GM12872 (cell line): ENCODE results near the gene KMT5C.

Experiments used
- TF ChIP-seq, protein P1 (sequence below): IDR thresholded peaks from 3 replicates; pipeline ENCODE4 v1.5.1; 2011; ENCODE audit warnings: low read depth, mild to moderate bottlenecking, low read length, moderate library complexity; ENCODE audit not compliant: insufficient read depth

KMT5C gene

DNA sequence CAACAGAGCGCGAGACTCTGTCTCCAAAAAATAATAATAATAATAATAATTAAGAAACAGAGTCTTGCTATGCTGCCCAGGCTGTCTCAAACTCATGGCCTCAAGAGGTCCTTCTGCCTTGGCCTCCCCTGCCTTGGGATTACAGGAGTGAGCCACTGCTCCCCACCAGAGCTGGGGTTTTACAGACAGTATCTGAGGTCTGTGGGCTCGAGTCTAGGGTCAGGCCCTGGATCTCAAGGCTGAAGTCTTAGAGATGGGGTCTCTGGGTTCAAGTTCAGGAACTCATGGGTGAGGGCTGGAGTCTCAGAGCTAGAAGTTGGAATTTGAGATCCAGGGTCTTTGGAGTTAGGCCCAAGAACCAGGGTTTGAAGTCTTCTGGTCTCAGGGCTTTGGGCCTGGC lies 27.1 kb downstream of the KMT5C start:
- TF ChIP-seq, protein P1, sequence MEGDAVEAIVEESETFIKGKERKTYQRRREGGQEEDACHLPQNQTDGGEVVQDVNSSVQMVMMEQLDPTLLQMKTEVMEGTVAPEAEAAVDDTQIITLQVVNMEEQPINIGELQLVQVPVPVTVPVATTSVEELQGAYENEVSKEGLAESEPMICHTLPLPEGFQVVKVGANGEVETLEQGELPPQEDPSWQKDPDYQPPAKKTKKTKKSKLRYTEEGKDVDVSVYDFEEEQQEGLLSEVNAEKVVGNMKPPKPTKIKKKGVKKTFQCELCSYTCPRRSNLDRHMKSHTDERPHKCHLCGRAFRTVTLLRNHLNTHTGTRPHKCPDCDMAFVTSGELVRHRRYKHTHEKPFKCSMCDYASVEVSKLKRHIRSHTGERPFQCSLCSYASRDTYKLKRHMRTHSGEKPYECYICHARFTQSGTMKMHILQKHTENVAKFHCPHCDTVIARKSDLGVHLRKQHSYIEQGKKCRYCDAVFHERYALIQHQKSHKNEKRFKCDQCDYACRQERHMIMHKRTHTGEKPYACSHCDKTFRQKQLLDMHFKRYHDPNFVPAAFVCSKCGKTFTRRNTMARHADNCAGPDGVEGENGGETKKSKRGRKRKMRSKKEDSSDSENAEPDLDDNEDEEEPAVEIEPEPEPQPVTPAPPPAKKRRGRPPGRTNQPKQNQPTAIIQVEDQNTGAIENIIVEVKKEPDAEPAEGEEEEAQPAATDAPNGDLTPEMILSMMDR, result no peak

DNA sequence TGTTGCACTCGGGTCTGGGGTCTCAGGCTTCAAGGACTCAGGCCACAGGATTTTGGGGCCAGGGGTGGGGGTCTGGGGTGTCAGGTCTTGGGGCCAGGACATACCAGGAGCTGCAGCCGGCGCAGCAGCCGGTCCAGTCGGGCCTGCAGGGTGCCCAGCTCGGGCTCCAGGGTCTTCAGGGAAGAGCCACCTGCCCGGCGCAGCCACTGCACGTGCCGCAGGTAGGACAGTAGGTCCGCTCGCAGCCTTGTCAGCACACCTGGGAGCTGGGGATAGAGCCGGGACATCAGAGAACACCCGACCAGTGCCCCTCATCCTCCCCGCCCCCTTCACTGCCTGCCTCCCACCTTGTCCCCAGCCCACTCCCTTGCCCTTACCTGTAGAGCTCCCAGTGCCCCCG lies 28.4 kb downstream of the KMT5C start:
- TF ChIP-seq, protein P1, result no peak

DNA sequence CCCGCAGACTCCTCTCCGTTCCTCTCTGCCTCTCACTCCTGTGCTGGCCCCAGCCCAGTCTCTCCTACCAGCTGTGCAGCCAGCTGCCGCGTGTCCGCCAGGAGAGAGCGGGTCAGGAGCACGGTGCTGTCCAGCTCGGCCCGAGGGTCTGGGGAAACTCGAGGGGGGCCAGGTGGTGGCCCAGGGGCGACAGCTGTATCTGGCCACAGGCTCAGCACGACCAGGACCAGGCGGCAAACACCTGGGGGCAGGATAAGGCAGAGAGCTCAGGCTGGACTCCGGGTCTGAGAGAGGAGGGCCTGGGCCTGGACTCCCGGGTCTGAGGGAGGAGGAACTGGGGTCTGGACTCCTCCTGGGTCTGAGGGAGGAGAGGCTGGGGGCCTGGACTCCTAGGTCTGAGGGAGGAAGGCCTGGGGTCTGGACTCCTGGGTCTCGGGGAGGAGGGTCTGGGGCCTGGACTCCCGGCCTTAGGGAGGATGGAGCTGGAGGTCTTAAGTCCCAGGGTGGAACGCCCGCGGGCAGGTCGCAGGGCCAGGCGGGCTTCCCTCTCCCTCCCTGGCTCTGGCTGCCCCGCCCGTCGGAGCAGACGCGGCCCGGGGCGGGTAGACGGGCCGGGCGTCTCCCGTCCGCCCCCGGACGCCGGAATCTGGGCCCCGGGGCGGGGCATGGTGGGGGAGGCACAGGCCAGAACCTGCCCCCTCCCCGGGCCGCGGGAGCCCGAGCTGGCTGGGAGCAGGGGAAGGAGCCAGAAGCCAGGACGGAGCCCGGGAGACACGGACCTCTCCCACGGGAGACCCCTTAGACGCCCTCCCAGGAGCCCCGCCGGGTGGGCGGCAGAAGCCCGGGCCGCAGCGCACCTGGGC lies 29.3 kb downstream of the KMT5C start:
- TF ChIP-seq, protein P1, result no peak

DNA sequence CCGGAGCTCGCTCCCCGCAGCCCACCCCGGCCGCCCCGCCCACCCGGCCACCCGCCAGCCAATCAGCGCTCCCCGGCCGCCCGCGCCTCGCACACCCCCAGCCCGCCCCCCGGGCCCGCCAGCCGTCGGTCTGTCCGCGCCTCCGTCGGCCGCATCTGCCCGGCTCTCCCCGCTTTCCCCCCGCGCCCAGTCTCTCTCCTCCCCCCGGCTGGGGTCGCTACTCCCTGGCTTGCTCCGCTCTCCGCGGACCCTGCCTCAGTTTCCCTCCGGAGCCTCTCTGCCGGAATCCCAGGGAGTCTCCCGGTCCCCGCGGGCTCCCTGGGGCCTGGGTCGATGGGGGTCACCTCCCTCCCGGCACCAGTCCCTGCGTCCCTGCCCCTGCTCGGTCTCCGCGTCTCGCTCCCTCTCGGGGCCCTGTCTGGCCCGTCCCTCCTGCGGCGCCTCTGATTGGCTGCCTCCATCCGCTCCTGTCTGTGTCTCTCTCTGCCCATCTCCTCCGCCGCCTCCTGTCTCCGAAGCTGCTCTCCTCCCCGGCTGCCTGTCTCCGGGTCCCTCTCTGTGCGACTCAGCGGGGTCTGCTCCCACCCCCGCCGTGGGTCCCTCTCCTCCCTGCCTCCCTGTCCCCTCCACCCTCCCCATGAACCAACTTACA lies 30.1 kb downstream of the KMT5C start:
- TF ChIP-seq, protein P1, result no peak

DNA sequence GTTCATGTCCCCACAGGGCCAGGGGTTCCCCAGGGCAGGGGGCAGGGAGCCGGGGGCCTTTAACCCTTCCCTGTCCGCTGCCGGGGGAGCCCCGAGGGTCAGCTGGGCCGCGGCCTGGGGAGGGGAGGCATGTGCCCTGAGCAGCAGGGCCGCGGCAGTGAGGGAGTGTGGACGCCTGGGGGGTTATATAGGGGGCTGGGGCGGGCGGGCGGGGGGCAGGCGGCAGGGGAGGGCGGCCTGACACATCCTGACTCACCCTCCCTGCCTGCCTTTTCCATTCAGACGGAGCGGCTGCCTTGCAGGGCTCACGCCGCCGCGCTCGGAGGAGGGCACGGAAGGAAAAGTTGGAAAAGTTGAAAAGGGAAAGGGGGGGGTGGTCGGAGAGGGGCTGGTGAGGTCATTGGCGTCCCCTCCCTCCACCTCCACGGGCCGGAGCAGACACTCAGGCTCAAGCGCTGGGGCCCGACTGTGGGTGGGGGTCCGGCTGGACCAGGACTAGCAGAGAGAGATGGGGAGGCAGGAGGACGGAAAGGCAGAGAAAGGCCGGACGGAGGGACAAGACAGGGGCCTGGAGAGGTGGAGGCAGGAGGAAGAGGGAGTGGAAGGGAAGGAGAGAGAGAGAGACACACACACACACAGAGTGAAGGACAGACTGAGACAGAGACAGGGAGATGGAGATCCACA lies 30.8 kb downstream of the KMT5C start, which contains the start of gene IL11:
Gene IL11 (minus strand): TSS at position 159 of the 684 bp plus-strand sequence. CDS start 153 bp downstream, at position 6.
- TF ChIP-seq, protein P1, result no peak

DNA sequence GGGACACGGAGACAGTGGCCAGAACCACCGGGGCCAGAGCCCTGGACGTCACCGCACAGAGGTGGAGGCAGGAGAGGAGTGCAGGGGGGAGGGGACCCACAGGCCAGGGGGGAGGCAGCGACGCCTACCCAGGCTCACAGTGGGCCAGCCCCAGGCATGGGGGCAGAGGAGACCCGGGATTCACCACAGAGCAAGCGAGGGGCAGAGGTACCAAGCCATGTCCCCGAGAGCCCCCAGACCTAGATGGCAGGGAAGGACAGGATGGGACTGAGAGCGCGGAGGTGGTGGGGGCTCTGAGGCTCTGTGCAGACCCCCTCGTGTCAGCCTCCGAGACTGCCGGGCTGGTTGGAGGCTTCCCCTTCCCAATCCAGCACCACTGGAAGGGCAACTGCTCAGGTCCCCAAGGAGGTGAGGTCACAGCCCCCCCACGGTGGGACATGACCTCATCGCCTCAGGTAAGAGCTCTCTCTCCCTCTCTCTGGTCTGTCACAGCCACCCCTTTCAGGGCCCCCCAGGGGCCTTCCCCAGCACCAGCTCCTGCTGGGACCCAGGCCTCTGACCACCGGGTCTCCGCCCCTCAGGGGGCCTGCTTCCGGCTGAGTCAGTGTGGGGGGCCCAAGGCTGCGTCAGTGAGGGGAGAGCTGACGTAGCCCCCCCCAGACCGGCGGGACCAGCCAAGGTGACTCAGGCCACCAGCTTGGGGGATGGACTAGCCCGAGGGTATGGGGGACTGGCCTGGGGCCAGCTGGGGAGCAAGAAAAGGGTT lies 32.8 kb downstream of the KMT5C start:
- TF ChIP-seq, protein P1, result no peak
